Uterus (tissue), 2 donors: Measurements from ENCODE around the gene CDKAL1.

Experiments used
- CTCF ChIP-seq, 4 experiments: fragments of 200-600 bp in 2 of 4; fragments of 450-650 bp in 2 of 4; sonication (generic) in 2 of 4; IDR thresholded peaks; one replicate each; pipeline ENCODE4 v1.5.1; 2016 to 2019; ENCODE audit warnings: antibody characterized with exemption in 4 of 4, mild to moderate bottlenecking in 2 of 4, moderate library complexity in 1 of 4
- POLR2A ChIP-seq, 2 donors: fragments of 450-650 bp; IDR thresholded peaks; one replicate each; pipeline ENCODE4 v1.6.1; 2016; ENCODE audit warnings: antibody characterized with exemption in 2 of 2, mild to moderate bottlenecking in 1 of 2, moderate library complexity in 1 of 2

- TF ChIP-seq CTCF (IDR thresholded peaks at IDR 0.05), result no peak
- TF ChIP-seq POLR2A (IDR thresholded peaks at IDR 0.05), result no peak
Measured at GRCh38 chr6:21132446-21132845, 598.2 kb downstream of the CDKAL1 start.
